GM18520 (cell line): ENCODE measurements around the gene CIAO1.
"Not testable (repeated sequence)": the region's sequence is repeated elsewhere in the genome, so short reads cannot be mapped to it uniquely, and the experiment has no call there.

Experiments used
- ATAC-seq: cut with Tn5 transposase; IDR thresholded peaks from one replicate; pipeline ENCODE4 v1.9.1; 2021; ENCODE audit not compliant: unreplicated experiment

CIAO1 gene

GRCh38 chr2:96249654-96250053 lies 16.4 kb upstream of the CIAO1 start:
- ATAC-seq, result no peak

GRCh38 chr2:96250188-96250587 lies 15.8 kb upstream of the CIAO1 start:
- ATAC-seq, result no peak

GRCh38 chr2:96251721-96252292 lies 14.2 kb upstream of the CIAO1 start:
- no peak for ATAC-seq

- no peak for ATAC-seq
Observed at GRCh38 chr2:96252526-96252925, 13.5 kb upstream of the CIAO1 start.

DNA sequence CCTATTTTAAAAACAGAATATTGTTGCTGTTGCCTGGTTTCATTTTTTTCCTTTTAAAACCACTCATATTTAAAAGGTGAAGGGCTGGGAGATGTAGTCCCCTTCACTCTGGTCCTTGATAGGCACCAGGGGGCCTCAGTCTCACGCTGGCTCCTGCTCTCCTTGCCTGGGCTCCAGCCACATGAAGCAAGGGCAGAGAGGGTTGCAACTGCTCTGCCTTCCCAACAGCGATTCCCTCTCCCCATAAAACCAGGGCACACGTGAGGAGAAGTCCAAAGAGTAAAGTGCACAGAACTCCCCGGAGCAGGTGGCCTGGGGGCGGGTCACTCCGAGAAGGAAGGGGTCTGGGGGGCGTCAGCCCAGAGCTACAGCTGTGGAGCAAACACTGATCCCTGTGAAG lies 13.0 kb upstream of the CIAO1 start:
- no peak for ATAC-seq

- no peak for ATAC-seq
Observed at GRCh38 chr2:96254571-96254970, 11.5 kb upstream of the CIAO1 start.

- no peak for ATAC-seq
Observed at GRCh38 chr2:96256611-96257113, 9.4 kb upstream of the CIAO1 start.

DNA sequence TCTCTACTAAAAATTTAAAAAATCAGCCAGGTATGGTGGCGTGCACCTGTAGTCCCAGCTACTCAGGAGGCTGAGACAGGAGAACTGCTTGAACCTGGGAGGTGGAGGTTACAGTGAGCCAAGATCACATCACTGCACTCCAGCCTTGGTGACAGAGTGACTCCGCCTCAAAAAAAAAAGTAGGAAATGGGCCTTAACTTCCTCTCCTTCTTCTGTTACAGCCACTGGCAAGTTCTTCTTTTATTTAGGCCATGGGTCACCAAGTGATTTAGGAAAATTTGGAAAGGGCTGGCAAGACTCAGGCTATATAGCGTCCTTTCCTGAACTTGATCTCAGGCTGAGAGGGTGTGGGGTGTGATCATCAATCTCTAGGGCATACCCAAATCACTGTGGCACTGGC lies 8.3 kb upstream of the CIAO1 start:
- ATAC-seq, result not testable (repeated sequence)

DNA sequence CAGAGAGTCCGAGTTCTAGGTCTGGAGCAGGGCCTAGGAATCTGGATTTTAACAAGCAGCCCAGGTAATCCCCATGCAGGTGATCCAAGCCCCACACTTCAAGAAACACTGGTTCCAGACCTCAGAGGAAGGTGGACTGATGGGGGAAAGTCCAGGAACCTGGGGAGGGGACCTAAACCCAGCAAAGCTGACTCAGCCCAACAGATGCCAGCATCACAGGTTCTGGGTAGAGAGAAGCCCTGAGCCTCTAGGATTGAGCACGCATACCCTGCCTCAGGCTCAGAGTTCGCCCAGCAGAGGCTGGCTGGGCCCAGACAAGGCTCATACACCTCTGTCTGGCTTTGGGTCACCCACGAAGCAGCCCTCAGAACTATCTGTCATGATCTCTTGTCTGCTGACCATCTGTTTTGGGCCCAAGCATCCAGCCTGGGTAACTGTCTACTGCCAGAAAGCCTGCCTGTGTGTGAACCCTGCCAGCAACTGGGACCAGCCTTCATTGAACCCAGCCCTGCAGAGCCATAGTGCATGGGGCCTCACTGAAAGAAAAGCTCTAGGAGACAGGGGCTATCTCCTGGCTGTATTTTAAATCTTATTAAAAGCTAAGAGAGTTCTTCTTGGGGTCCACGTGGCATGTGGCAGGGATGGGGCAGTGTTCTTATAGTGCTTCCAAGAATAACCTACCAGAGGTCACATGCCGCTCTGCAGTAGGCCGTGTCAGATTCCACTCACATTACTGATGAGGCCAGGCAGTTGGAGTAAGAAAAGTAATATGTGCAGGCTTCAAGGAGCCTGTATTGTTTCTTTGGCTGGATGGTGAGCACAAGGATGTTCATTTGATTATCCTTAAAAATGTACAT lies 7.6 kb upstream of the CIAO1 start:
- ATAC-seq, result no peak

DNA sequence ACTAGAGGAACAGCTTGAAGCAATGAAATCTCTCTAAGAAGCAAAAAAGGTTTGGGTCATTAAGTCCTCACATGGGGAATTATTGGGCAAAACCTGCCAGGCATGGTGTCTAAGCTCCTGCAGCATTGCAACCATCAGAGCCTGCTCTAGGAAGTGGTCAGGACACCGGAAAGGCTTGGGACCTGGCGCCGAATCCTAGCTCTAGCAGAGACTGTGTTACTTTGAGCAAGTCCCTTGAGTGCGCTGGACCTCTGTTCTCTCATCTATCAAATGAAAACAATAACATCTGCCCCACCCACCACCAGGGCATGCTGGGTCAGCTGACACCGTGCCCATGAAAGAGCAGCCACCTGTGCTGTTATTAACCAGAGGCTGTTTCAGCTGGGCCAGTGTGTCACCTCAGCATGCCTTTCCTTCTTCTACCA lies 6.5 kb upstream of the CIAO1 start:
- no peak for ATAC-seq

- no peak for ATAC-seq
Observed at GRCh38 chr2:96260387-96261260, 5.4 kb upstream of the CIAO1 start.

- ATAC-seq, result no peak
Observed at GRCh38 chr2:96261328-96262003, 4.6 kb upstream of the CIAO1 start.

- no peak for ATAC-seq
Observed at GRCh38 chr2:96262306-96262705, 3.7 kb upstream of the CIAO1 start.

- no peak for ATAC-seq
Observed at GRCh38 chr2:96264086-96264485, 1.9 kb upstream of the CIAO1 start.

GRCh38 chr2:96264656-96265348 lies 1.2 kb upstream of the CIAO1 start:
- ATAC-seq, result no peak

- ATAC-seq, result no peak
Observed at GRCh38 chr2:96265349-96265839, 631 bp upstream of the CIAO1 start.

DNA sequence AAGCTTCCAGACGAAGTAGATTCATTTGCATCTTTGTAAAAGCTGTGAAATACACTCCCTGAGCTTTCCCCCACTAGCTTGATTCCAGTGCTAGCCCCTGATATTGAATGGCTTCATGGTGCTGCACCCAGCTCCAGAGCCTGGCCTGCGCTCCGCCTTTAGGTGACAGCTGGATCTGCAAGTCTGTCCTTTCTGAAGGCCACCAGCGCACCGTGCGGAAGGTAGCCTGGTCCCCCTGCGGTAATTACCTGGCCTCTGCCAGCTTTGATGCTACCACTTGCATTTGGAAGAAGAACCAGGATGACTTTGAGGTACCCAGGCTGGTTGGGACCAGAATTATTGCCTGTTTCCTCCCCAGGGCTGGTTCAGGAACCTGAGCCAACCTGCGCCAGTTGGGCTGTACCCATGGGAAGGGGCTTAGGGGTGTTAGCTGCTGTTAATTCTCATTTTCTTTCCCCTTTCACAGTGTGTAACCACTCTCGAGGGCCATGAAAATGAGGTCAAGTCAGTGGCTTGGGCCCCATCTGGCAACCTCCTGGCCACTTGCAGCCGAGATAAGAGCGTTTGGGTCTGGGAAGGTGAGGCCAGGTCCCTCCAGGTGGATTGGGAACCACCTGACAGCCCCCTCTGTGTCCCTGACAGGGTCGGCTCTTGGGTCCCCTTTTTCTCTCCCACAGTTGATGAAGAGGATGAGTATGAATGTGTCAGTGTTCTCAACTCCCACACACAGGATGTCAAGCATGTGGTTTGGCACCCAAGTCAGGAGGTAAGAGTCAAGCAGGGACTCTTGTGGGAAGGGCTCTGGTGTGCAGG lies 1.3 kb downstream of the CIAO1 start:
- no peak for ATAC-seq

DNA sequence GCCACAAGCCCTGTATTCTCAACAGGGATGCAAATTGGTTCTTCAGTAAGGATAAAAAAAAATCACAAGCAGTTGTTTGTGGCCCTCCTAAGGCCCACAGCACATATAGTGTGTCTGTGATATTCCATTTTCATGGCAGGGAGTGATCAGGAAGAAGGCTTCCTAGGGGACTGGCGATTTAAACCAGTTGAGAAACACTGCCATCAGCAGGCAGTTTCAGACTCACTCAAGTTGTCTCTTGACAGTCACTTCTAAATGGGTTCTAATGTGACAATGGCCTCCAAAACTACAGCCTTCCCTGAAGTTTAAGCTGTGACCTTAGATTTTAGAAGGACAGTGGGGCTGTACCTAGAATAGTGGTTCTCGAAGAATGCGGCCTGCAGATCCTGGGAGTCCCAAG lies 6.0 kb downstream of the CIAO1 start:
- no peak for ATAC-seq

DNA sequence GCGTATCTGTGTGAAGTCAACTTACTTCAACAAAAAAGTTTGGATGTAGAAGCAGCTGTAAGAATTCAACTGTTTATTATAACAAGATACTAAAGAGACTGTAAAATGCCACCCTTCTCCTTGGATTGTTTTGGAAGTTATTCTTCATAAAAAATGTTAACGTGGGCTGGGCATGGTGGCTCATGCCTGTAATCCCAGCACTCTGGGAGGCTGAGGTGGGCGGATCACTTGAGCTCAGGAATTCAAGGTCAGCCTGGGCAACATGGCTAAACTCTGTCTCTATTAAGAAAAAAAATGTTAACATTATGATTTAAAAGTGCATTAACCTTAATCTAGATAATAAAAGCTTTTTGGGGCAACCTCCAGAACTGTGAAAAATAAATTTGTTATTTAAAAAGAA lies 7.7 kb downstream of the CIAO1 start:
- no peak for ATAC-seq
